Measurements from ENCODE around the gene TRMT112. TPM values are rescaled to one million over a fixed set of nuclear protein-coding genes. Genes with fewer than 3 reads are reported as not detected.
A peak's percentile ranks its signal among the peaks of the same experiment; 100 is the strongest.
"Not testable (repeated sequence)": the region's sequence is repeated elsewhere in the genome, so short reads cannot be mapped to it uniquely, and the experiment has no call there.

Gene TRMT112
- total RNA-seq, 1 donor from 2014 or later = 93.1 TPM

DNA sequence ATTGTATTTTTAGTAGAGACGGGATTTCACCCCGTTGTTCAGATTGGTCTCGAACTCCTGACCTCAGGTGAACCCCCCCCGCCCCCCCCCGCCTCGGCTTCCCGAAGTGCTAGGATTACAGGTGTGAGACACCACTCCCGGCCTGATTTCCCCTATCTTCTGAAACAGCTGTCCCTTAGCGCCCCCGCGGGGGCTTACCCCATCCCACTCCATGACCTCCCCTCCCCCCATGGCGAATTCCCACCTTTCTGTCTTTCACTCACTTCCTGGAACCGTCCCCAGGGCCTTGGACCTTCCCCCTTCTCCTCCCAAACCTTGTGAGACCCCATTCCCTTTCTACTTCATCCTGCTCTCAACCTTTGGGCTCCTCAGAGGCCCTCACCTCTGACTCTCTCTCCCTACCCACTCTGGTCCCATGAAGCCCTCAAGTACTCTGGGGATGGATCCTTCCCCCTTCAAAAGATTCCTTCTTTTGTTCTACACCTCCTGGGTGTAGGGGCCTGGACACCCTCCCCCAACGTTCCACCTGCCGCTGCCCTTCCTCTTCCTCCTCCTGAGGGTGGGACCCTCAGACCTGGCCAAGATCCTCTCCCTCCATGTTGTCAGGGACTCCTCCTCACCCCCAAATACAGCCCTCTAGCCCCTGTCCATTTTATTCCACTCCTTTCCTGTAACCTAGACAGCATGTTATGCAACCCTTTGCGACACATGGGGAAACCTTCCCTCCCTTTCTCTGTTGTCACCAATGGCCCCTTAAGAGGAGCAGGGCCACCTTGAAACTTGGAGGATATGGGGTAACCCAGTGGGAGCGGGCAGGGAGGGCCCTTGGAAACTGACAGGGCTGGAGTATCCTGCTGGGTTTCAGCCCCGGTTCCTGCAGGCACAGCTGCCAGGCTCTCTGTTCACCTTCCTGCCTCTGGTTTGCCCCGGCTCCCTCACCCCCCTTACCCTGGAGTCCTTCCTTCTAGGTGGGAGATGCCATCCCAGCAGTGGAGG lies 1.7 kb upstream of the TRMT112 start:
- TF ChIP-seq CTCF (IDR thresholded peaks at IDR 0.05; ENCODE audit: partially characterized antibody, unreplicated experiment) = no peak
- Mint-ChIP-seq H3K9me3 (ENCODE audit: unreplicated experiment) (peaks cover 12% of the 10 kb centered on the region), H3K36me3 (ENCODE audit: unreplicated experiment) (peaks cover 4% of the 10 kb centered on the region), H3K4me3 (ENCODE audit: unreplicated experiment) (peak overlapping the region; percentile 95), H3K27me3 (ENCODE audit: unreplicated experiment) (peaks cover 19% of the 10 kb centered on the region), H3K4me1 (ENCODE audit: low read depth, unreplicated experiment) (peaks cover 21% of the 10 kb centered on the region), H3K27ac (ENCODE audit: unreplicated experiment) (peak overlapping the region; percentile 94)
- no peak for DNase-seq

DNA sequence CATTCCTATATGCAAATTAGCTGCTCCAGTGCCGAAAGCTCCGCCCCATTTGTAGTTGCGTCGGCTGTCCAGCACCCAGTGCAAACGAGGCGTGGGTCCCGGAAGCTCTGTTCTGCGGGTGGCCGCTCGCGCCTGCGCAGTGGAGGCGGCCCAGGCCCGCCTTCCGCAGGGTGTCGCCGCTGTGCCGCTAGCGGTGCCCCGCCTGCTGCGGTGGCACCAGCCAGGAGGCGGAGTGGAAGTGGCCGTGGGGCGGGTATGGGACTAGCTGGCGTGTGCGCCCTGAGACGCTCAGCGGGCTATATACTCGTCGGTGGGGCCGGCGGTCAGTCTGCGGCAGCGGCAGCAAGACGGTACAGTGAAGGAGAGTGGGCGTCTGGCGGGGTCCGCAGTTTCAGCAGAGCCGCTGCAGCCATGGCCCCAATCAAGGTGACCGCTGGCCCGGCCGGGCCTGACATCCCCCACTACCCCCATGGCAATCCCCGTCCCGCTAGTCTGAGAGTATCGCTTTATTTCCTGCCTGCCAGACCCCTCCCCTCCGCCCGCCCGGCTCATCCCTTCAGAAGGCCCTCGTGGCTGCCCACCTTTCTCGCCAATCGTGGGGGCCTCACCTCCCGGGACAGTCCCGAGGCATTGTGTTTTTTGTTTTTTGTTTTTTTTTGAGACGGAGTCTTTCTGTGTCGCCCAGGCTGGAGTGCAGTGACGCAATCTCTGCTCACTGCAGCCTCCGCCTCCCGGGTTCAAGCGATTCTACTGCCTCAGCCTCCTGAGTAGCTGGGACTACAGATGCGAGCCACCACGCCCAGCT lies 804 bp upstream of the TRMT112 start, which contains the start of gene PRDX5:
PRDX5 (plus strand) TSS at position 161 of the 805 bp plus-strand sequence; CDS start at position 256, 95 bp downstream.
- TF ChIP-seq CTCF (IDR thresholded peaks at IDR 0.05; ENCODE audit: partially characterized antibody, unreplicated experiment) = no peak
- H3K9me3 Mint-ChIP-seq (ENCODE audit: unreplicated experiment) = peaks cover 10% of the 10 kb centered on the region
- H3K27ac Mint-ChIP-seq (ENCODE audit: unreplicated experiment) = peak within 1 kb of the TSS; percentile 98
- H3K4me1 Mint-ChIP-seq (ENCODE audit: low read depth, unreplicated experiment) = peaks cover 22% of the 10 kb centered on the region
- peaks cover 4% of the 10 kb centered on the region for H3K36me3 Mint-ChIP-seq (ENCODE audit: unreplicated experiment)
- peaks cover 17% of the 10 kb centered on the region for H3K27me3 Mint-ChIP-seq (ENCODE audit: unreplicated experiment)
- H3K4me3 Mint-ChIP-seq (ENCODE audit: unreplicated experiment) = peak within 1 kb of the TSS; percentile 95
- DNase-seq = peak; percentile 94

- no peak for DNase-seq
- Mint-ChIP-seq H3K4me3 (ENCODE audit: unreplicated experiment) (peak overlapping the region; percentile 95), H3K36me3 (ENCODE audit: unreplicated experiment) (peaks cover 4% of the 10 kb centered on the region), H3K4me1 (ENCODE audit: low read depth, unreplicated experiment) (peaks cover 25% of the 10 kb centered on the region), H3K9me3 (ENCODE audit: unreplicated experiment) (peaks cover 14% of the 10 kb centered on the region), H3K27me3 (ENCODE audit: unreplicated experiment) (peaks cover 19% of the 10 kb centered on the region), H3K27ac (ENCODE audit: unreplicated experiment) (peak overlapping the region; percentile 75)
- no peak for TF ChIP-seq CTCF (IDR thresholded peaks at IDR 0.05; ENCODE audit: partially characterized antibody, unreplicated experiment)
Observed at GRCh38 chr11:64316672-64317324, 561 bp downstream of the TRMT112 start.

GRCh38 chr11:64315667-64316526 lies 1.5 kb downstream of the TRMT112 start:
- not testable (repeated sequence) for DNase-seq; H3K36me3 Mint-ChIP-seq (ENCODE audit: unreplicated experiment); H3K27ac Mint-ChIP-seq (ENCODE audit: unreplicated experiment)
- Mint-ChIP-seq H3K4me1 (ENCODE audit: low read depth, unreplicated experiment) (peaks cover 22% of the 10 kb centered on the region), H3K9me3 (ENCODE audit: unreplicated experiment) (peaks cover 12% of the 10 kb centered on the region), H3K27me3 (ENCODE audit: unreplicated experiment) (peaks cover 18% of the 10 kb centered on the region), H3K4me3 (ENCODE audit: unreplicated experiment) (peak overlapping the region; percentile 95)

Data from glutamatergic neuron (in vitro differentiated cells).